ENCODE data around the gene PAM. TPM values are rescaled to one million over a fixed set of nuclear protein-coding genes. Genes with fewer than 3 reads are reported as not detected.

The PAM gene
- total and polyA plus RNA-seq, 2 donors from 2014 or later = 158 to 293 TPM

- H3K9ac ChIP-seq (ENCODE audit: low read length in 3 of 3) = no peak overlapping the region
- intact Hi-C loops (cut with DNase I) = no loop called here
- no peak overlapping the region for H3K4me3 ChIP-seq (ENCODE audit: low read length in 3 of 3)
- H3K27me3 ChIP-seq (ENCODE audit: control insufficient read depth, insufficient read depth, low read length) = no peaks in the 10 kb centered on the region
- TF ChIP-seq, protein P1, sequence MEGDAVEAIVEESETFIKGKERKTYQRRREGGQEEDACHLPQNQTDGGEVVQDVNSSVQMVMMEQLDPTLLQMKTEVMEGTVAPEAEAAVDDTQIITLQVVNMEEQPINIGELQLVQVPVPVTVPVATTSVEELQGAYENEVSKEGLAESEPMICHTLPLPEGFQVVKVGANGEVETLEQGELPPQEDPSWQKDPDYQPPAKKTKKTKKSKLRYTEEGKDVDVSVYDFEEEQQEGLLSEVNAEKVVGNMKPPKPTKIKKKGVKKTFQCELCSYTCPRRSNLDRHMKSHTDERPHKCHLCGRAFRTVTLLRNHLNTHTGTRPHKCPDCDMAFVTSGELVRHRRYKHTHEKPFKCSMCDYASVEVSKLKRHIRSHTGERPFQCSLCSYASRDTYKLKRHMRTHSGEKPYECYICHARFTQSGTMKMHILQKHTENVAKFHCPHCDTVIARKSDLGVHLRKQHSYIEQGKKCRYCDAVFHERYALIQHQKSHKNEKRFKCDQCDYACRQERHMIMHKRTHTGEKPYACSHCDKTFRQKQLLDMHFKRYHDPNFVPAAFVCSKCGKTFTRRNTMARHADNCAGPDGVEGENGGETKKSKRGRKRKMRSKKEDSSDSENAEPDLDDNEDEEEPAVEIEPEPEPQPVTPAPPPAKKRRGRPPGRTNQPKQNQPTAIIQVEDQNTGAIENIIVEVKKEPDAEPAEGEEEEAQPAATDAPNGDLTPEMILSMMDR (IDR thresholded peaks at IDR 0.05; ENCODE audit: borderline replicate concordance, extremely low read depth, insufficient read depth) = no peak
- H3K27ac ChIP-seq (ENCODE audit: low read depth in 2 of 2, low read length in 2 of 2) = no peak overlapping the region
- H3K4me1 ChIP-seq (ENCODE audit: control insufficient read depth in 2 of 3, insufficient read depth in 2 of 3, low read depth in 1 of 3, low read length in 3 of 3) = peaks cover 0 to 2% (median 0%) of the 10 kb centered on the region in 3 donors
- no peaks in the 10 kb centered on the region for H3K9me3 ChIP-seq (ENCODE audit: control insufficient read depth in 2 of 3, insufficient read depth in 1 of 3, low read length in 3 of 3)
- no peaks in the 10 kb centered on the region for H3K36me3 ChIP-seq (ENCODE audit: control insufficient read depth in 2 of 3, insufficient read depth in 3 of 3, low read length in 3 of 3)
- DNase-seq = no peak
- FAIRE-seq = no peak
Observed at GRCh38 chr5:102795526-102795925, 40.4 kb downstream of the PAM start.

DNA sequence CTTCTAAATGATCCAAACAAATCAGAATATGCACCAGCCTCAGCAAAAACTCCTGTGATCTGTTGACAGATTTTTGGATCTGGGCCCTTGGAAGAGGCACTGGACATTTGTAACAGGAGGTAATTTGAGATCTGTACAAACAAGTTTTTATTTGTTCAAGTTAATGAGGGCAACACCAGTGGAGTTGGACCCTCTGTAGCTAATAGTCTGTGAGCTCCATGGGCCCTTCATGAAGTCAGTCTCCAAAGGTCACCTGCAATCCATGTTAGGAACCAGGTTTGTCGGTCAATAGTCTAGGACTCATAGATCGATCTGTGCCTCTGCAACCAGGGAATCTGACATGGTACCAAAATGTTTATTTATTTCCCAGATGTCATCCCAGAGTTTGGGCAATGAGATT, 40.9 kb downstream of the PAM start:
- no peaks in the 10 kb centered on the region for H3K27me3 ChIP-seq (ENCODE audit: control insufficient read depth, insufficient read depth, low read length)
- H3K4me3 ChIP-seq (ENCODE audit: low read length in 3 of 3) = peak overlapping the region in 1 of 3 donors; percentile 23
- TF ChIP-seq, protein P1 (IDR thresholded peaks at IDR 0.05; ENCODE audit: borderline replicate concordance, extremely low read depth, insufficient read depth) = no peak
- intact Hi-C loops (cut with DNase I) = no loop called here
- H3K9me3 ChIP-seq (ENCODE audit: control insufficient read depth in 2 of 3, insufficient read depth in 1 of 3, low read length in 3 of 3) = no peaks in the 10 kb centered on the region
- no peak overlapping the region for H3K9ac ChIP-seq (ENCODE audit: low read length in 3 of 3)
- H3K36me3 ChIP-seq (ENCODE audit: control insufficient read depth in 2 of 3, insufficient read depth in 3 of 3, low read length in 3 of 3) = no peaks in the 10 kb centered on the region
- no peak overlapping the region for H3K27ac ChIP-seq (ENCODE audit: low read depth in 2 of 2, low read length in 2 of 2)
- peaks cover 0 to 2% (median 0%) of the 10 kb centered on the region in 3 donors for H3K4me1 ChIP-seq (ENCODE audit: control insufficient read depth in 2 of 3, insufficient read depth in 2 of 3, low read depth in 1 of 3, low read length in 3 of 3)
- FAIRE-seq (no peak), DNase-seq (peak in 2 of 5 donors; percentile 28 to 41)

- no peak for DNase-seq
- Histone ChIP-seq H3K27me3 (ENCODE audit: control insufficient read depth, insufficient read depth, low read length) (no peaks in the 10 kb centered on the region), H3K9ac (ENCODE audit: low read length in 3 of 3) (no peak overlapping the region), H3K4me1 (ENCODE audit: control insufficient read depth in 2 of 3, insufficient read depth in 2 of 3, low read depth in 1 of 3, low read length in 3 of 3) (peaks cover 0 to 5% (median 2%) of the 10 kb centered on the region in 3 donors), H3K36me3 (ENCODE audit: control insufficient read depth in 2 of 3, insufficient read depth in 3 of 3, low read length in 3 of 3) (no peaks in the 10 kb centered on the region), H3K27ac (ENCODE audit: low read depth in 2 of 2, low read length in 2 of 2) (no peak overlapping the region), H3K4me3 (ENCODE audit: low read length in 3 of 3) (peak overlapping the region in 1 of 3 donors; percentile 23), H3K9me3 (ENCODE audit: control insufficient read depth in 2 of 3, insufficient read depth in 1 of 3, low read length in 3 of 3) (no peaks in the 10 kb centered on the region)
- peak; percentile 52 for FAIRE-seq
- intact Hi-C loops (cut with DNase I) = no loop called here
- TF ChIP-seq, protein P1 (IDR thresholded peaks at IDR 0.05; ENCODE audit: borderline replicate concordance, extremely low read depth, insufficient read depth) = no peak
Observed at GRCh38 chr5:102796498-102796897, 41.4 kb downstream of the PAM start.

DNA sequence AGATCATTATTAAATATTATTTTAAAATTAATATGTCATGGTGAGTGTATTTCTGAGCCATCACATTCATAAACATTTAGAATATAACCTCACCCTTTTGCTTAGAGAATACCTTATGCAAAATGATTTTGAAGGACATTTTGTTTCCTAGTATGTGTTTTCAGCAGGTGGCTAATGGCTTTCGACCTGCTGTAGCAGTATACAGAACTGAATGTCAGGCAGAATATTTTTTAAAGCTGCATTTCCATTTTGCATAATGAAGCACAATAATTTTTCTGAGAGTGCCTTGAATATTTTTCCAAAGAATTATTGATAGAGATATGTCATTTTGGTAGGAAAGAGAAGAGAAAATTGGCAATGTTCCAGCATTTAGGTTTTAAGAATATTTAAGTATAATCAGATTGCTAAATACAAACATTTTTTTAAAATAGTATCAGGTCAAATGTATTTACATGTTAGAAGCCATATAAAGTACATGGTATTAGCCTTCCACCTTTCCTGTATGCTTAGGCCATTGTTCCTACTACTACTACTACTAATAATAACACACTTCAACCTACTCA, 42.3 kb downstream of the PAM start:
- intact Hi-C loops (cut with DNase I) = no loop called here

More for the DNA sequence above, 42.3 kb downstream of the PAM start:
- TF ChIP-seq, protein P1 (IDR thresholded peaks at IDR 0.05; ENCODE audit: borderline replicate concordance, extremely low read depth, insufficient read depth) = no peak
- Histone ChIP-seq H3K4me1 (ENCODE audit: control insufficient read depth in 2 of 3, insufficient read depth in 2 of 3, low read depth in 1 of 3, low read length in 3 of 3) (peaks cover 0 to 5% (median 2%) of the 10 kb centered on the region in 3 donors), H3K27me3 (ENCODE audit: control insufficient read depth, insufficient read depth, low read length) (no peaks in the 10 kb centered on the region), H3K36me3 (ENCODE audit: control insufficient read depth in 2 of 3, insufficient read depth in 3 of 3, low read length in 3 of 3) (no peaks in the 10 kb centered on the region), H3K27ac (ENCODE audit: low read depth in 2 of 2, low read length in 2 of 2) (no peak overlapping the region), H3K4me3 (ENCODE audit: low read length in 3 of 3) (no peak overlapping the region), H3K9me3 (ENCODE audit: control insufficient read depth in 2 of 3, insufficient read depth in 1 of 3, low read length in 3 of 3) (no peaks in the 10 kb centered on the region), H3K9ac (ENCODE audit: low read length in 3 of 3) (no peak overlapping the region)
- no peak for DNase-seq
- no peak for FAIRE-seq

Measured in kidney (tissue), 14 donors.